Loucy (cell line): Measurements from ENCODE around the gene KRTCAP3.

Source experiments
- H2AFZ ChIP-seq: fragments of 200-600 bp; sonication (generic); 2 replicates; pipeline ENCODE4 v1.6.0; 2016; ENCODE audit warnings: antibody characterized with exemption, mild to moderate bottlenecking, low read length, moderate library complexity
- H3F3A ChIP-seq: fragments of 200-600 bp; 2 replicates; pipeline ENCODE4 v1.6.0; 2016; ENCODE audit warnings: antibody characterized with exemption, low read depth, mild to moderate bottlenecking
- H3K27me3 ChIP-seq: fragments of 200-600 bp; sonication (generic); 2 replicates; pipeline ENCODE4 v1.6.1; 2014; ENCODE audit warnings: low read length, mild to moderate bottlenecking; ENCODE audit not compliant: insufficient read depth, poor library complexity, severe bottlenecking
- H3K36me3 ChIP-seq: fragments of 200-600 bp; sonication (generic); 2 replicates; pipeline ENCODE4 v1.6.1; 2016; ENCODE audit warnings: low read length; ENCODE audit not compliant: insufficient read depth
- H3K4me1 ChIP-seq: fragments of 200-600 bp; sonication (generic); 2 replicates; pipeline ENCODE4 v1.5.1; 2014; ENCODE audit warnings: low read length, mild to moderate bottlenecking; ENCODE audit not compliant: insufficient read depth, poor library complexity, severe bottlenecking
- H3K4me2 ChIP-seq: fragments of 200-600 bp; sonication (generic); 2 replicates; pipeline ENCODE4 v1.6.0; 2014; ENCODE audit warnings: antibody characterized with exemption, low read length, low read depth, mild to moderate bottlenecking; ENCODE audit not compliant: poor library complexity, severe bottlenecking
- H3K4me3 ChIP-seq: fragments of 200-600 bp; sonication (generic); 2 replicates; pipeline ENCODE4 v1.5.1; 2014; ENCODE audit warnings: low read length, mild to moderate bottlenecking, mixed read lengths; ENCODE audit not compliant: poor library complexity, severe bottlenecking
- H3K79me2 ChIP-seq: fragments of 200-600 bp; sonication (generic); 2 replicates; pipeline ENCODE4 v1.6.1; 2014; ENCODE audit warnings: low read length; ENCODE audit not compliant: insufficient read depth
- H3K9ac ChIP-seq: fragments of 200-600 bp; sonication (generic); 2 replicates; pipeline ENCODE4 v1.6.0; 2014; ENCODE audit warnings: mild to moderate bottlenecking, low read depth, low read length, moderate library complexity; ENCODE audit not compliant: poor library complexity, severe bottlenecking
- H3K9me2 ChIP-seq: fragments of 200-600 bp; sonication (generic); replicated peaks from 2 replicates; pipeline ENCODE4 v1.6.1; 2016; ENCODE audit warnings: low read depth, low read length, mixed read lengths
- H3K9me3 ChIP-seq: fragments of 200-600 bp; sonication (generic); 2 replicates; pipeline ENCODE4 v1.6.1; 2014; ENCODE audit warnings: mild to moderate bottlenecking, antibody characterized with exemption, low read length, low read depth; ENCODE audit not compliant: insufficient read depth
- H4K20me1 ChIP-seq: fragments of 200-600 bp; sonication (generic); 2 replicates; pipeline ENCODE4 v1.6.0; 2014; ENCODE audit warnings: antibody characterized with exemption, low read length, mild to moderate bottlenecking; ENCODE audit not compliant: insufficient read depth, poor library complexity, severe bottlenecking
- CTCF ChIP-seq: fragments of 200-600 bp; sonication (generic); conservative IDR thresholded peaks from 2 replicates; pipeline ENCODE4 v1.5.1; 2014; ENCODE audit warnings: mild to moderate bottlenecking, antibody characterized with exemption, low read length
- EZH2phosphoT487 ChIP-seq: fragments of 200-600 bp; IDR thresholded peaks from 2 replicates; pipeline ENCODE4 v1.6.1; 2018; ENCODE audit warnings: antibody characterized with exemption, mild to moderate bottlenecking, moderate library complexity, borderline replicate concordance

The KRTCAP3 gene

GRCh38 chr2:27431395-27431794, 10.8 kb upstream of the KRTCAP3 start:
- H3K9me2 ChIP-seq: no peaks in the 10 kb centered on the region
- peaks cover 46% of the 10 kb centered on the region for H3K79me2 ChIP-seq
- no peaks in the 10 kb centered on the region for H3K9me3 ChIP-seq
- H3K4me1 ChIP-seq: peaks cover 32% of the 10 kb centered on the region
- peaks cover 35% of the 10 kb centered on the region for H3K36me3 ChIP-seq
- H3K4me2 ChIP-seq: peak overlapping the region; percentile 100
- H3F3A ChIP-seq: no peaks in the 10 kb centered on the region
- peak overlapping the region; percentile 92 for H3K4me3 ChIP-seq
- peaks cover 46% of the 10 kb centered on the region for H4K20me1 ChIP-seq
- no peak overlapping the region for H2AFZ ChIP-seq
- TF ChIP-seq EZH2phosphoT487 (no peak), CTCF (no peak)
- peak overlapping the region; percentile 85 for H3K9ac ChIP-seq
- no peaks in the 10 kb centered on the region for H3K27me3 ChIP-seq

GRCh38 chr2:27435628-27436027, 6.6 kb upstream of the KRTCAP3 start:
- H3K4me1 ChIP-seq: peaks cover 13% of the 10 kb centered on the region
- H4K20me1 ChIP-seq: peaks cover 31% of the 10 kb centered on the region
- H3K27me3 ChIP-seq: no peaks in the 10 kb centered on the region
- H3K4me3 ChIP-seq: no peak overlapping the region
- no peaks in the 10 kb centered on the region for H3K9me2 ChIP-seq
- no peaks in the 10 kb centered on the region for H3F3A ChIP-seq
- H3K4me2 ChIP-seq: no peak overlapping the region
- no peak overlapping the region for H2AFZ ChIP-seq
- peaks cover 30% of the 10 kb centered on the region for H3K79me2 ChIP-seq
- no peak overlapping the region for H3K9ac ChIP-seq
- TF ChIP-seq CTCF (no peak), EZH2phosphoT487 (no peak)
- H3K9me3 ChIP-seq: no peaks in the 10 kb centered on the region
- peaks cover 70% of the 10 kb centered on the region for H3K36me3 ChIP-seq

GRCh38 chr2:27441226-27441926, 805 bp upstream of the KRTCAP3 start:
- H3K36me3 ChIP-seq: peaks cover 50% of the 10 kb centered on the region
- no peaks in the 10 kb centered on the region for H4K20me1 ChIP-seq
- H3K4me1 ChIP-seq: no peaks in the 10 kb centered on the region
- no peaks in the 10 kb centered on the region for H3K9me2 ChIP-seq
- no peaks in the 10 kb centered on the region for H3K27me3 ChIP-seq
- no peaks in the 10 kb centered on the region for H3F3A ChIP-seq
- no peak for TF ChIP-seq CTCF
- no peak for TF ChIP-seq EZH2phosphoT487
- H3K9me3 ChIP-seq: no peaks in the 10 kb centered on the region
- no peak overlapping the region for H3K4me2 ChIP-seq
- no peak overlapping the region for H3K9ac ChIP-seq
- H2AFZ ChIP-seq: no peak overlapping the region
- H3K4me3 ChIP-seq: no peak overlapping the region
- H3K79me2 ChIP-seq: no peaks in the 10 kb centered on the region
